ENCODE data around the gene ADCK2. TPM values are rescaled to one million over a fixed set of nuclear protein-coding genes. Genes with fewer than 3 reads are reported as not detected.

Gene ADCK2
- polyA plus RNA-seq, 3 donors: 8.7 to 28.7 (median 18.3) TPM

DNA sequence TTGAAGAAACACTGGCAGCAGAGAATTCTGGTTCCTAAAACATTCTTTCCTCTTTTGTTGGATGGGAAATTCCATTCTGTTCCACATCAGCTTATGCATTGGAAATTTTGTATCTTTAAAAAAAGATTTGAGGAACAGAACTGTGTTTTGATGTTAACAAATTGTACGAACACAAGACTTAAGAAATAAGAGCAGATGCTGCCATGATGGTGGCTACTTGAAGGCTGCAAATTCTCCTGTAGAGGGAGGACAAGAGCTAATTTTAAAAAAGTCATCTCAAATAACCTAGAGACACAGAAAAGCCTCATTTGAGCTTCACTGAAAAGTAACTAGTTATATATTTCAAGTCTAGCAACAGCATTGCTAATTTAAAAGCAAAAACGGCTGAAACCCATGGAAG, 53.5 kb downstream of the ADCK2 start:
- no peak overlapping the region for H3K27ac Mint-ChIP-seq

GRCh38 chr7:140732416-140732815, 59.7 kb downstream of the ADCK2 start:
- intact Hi-C loops (cut with micrococcal nuclease): no loop called here
- H3K4me2 ChIP-seq (replicated peaks; ENCODE audit: extremely low read depth, low read length, poor library complexity, severe bottlenecking): no peak overlapping the region
- no peaks in the 10 kb centered on the region for H3K27me3 Mint-ChIP-seq (ENCODE audit: low read depth in 3 of 3)
- peaks cover 4 to 20% of the 10 kb centered on the region in 2 donors for H3K36me3 ChIP-seq (replicated peaks in 1 of 2; ENCODE audit: control insufficient read depth in 1 of 2, insufficient read depth in 2 of 2, low read length in 2 of 2)
- peaks cover 21 to 43% of the 10 kb centered on the region in 2 donors for H3K36me3 Mint-ChIP-seq
- no peaks in the 10 kb centered on the region for H3K9me3 Mint-ChIP-seq
- H3K27ac ChIP-seq (ENCODE audit: low read depth in 1 of 2, low read length in 2 of 2): no peak overlapping the region
- no peak overlapping the region for H3K9ac ChIP-seq (ENCODE audit: insufficient read depth, low read length, poor library complexity, severe bottlenecking)
- no peak overlapping the region for H3K4me3 ChIP-seq (replicated peaks in 1 of 3; ENCODE audit: low read depth in 2 of 3, low read length in 3 of 3)
- H4K20me1 ChIP-seq (ENCODE audit: insufficient read depth, low read length): no peaks in the 10 kb centered on the region
- TF ChIP-seq CTCF (IDR thresholded peaks at IDR 0.05): no peak
- H3K4me3 Mint-ChIP-seq: no peak overlapping the region
- DNase-seq: no peak
- no peaks in the 10 kb centered on the region for H3K4me1 ChIP-seq (ENCODE audit: control insufficient read depth in 1 of 2, insufficient read depth in 2 of 2, low read length in 2 of 2)
- H3K27me3 ChIP-seq (ENCODE audit: control insufficient read depth in 2 of 2, insufficient read depth in 2 of 2, low read length in 2 of 2): no peaks in the 10 kb centered on the region
- H2AFZ ChIP-seq (ENCODE audit: insufficient read depth, low read depth, low read length, poor library complexity, severe bottlenecking): no peak overlapping the region
- H3K4me1 Mint-ChIP-seq: no peaks in the 10 kb centered on the region
- H3K27ac Mint-ChIP-seq: peak overlapping the region in 1 of 7 donors; percentile 52
- 100% methylated on average over 2 of the region's 2 CpGs for WGBS (ENCODE audit: insufficient coverage)
- H3K79me2 ChIP-seq (ENCODE audit: insufficient read depth, low read length): no peaks in the 10 kb centered on the region
- H3K9me3 ChIP-seq (replicated peaks in 1 of 2; ENCODE audit: control insufficient read depth in 1 of 2, insufficient read depth in 1 of 2, low read length in 2 of 2): no peaks in the 10 kb centered on the region

More for the DNA sequence above, 53.5 kb downstream of the ADCK2 start:
- intact Hi-C loops (cut with micrococcal nuclease): no loop called here
- Mint-ChIP-seq H3K4me3 (no peak overlapping the region), H3K36me3 (peaks cover 24 to 43% of the 10 kb centered on the region in 2 donors), H3K27me3 (ENCODE audit: low read depth in 3 of 3) (no peaks in the 10 kb centered on the region), H3K4me1 (no peaks in the 10 kb centered on the region), H3K9me3 (no peaks in the 10 kb centered on the region)
- H3K36me3 ChIP-seq (replicated peaks in 1 of 2; ENCODE audit: control insufficient read depth in 1 of 2, insufficient read depth in 2 of 2, low read length in 2 of 2): peaks cover 4 to 29% of the 10 kb centered on the region in 2 donors
- no peaks in the 10 kb centered on the region for H3K4me1 ChIP-seq (ENCODE audit: control insufficient read depth in 1 of 2, insufficient read depth in 2 of 2, low read length in 2 of 2)
- no peaks in the 10 kb centered on the region for H3K9me3 ChIP-seq (replicated peaks in 1 of 2; ENCODE audit: control insufficient read depth in 1 of 2, insufficient read depth in 1 of 2, low read length in 2 of 2)
- no CpG with 5 or more reads among the region's 2 CpGs for whole genome bisulfite sequencing (ENCODE audit: insufficient coverage)
- H3K4me2 ChIP-seq (replicated peaks; ENCODE audit: extremely low read depth, low read length, poor library complexity, severe bottlenecking): no peak overlapping the region
- no peak overlapping the region for H2AFZ ChIP-seq (ENCODE audit: insufficient read depth, low read depth, low read length, poor library complexity, severe bottlenecking)
- DNase-seq: no peak
- H4K20me1 ChIP-seq (ENCODE audit: insufficient read depth, low read length): no peaks in the 10 kb centered on the region
- no peaks in the 10 kb centered on the region for H3K79me2 ChIP-seq (ENCODE audit: insufficient read depth, low read length)
- no peaks in the 10 kb centered on the region for H3K27me3 ChIP-seq (ENCODE audit: control insufficient read depth in 2 of 2, insufficient read depth in 2 of 2, low read length in 2 of 2)
- H3K9ac ChIP-seq (ENCODE audit: insufficient read depth, low read length, poor library complexity, severe bottlenecking): no peak overlapping the region
- no peak for TF ChIP-seq CTCF (IDR thresholded peaks at IDR 0.05)
- no peak overlapping the region for H3K27ac ChIP-seq (ENCODE audit: low read depth in 1 of 2, low read length in 2 of 2)
- no peak overlapping the region for H3K4me3 ChIP-seq (replicated peaks in 1 of 3; ENCODE audit: low read depth in 2 of 3, low read length in 3 of 3)
